Stimulated activated CD4-positive, alpha-beta T cell treated with anti-CD3 and anti-CD28 coated beads, Interleukin-1b, Interleukin-23, amount 100 ng/mL, for 24 hours (primary cell): ENCODE data around the gene UBC.
"Not testable (repeated sequence)": the region's sequence is repeated elsewhere in the genome, so short reads cannot be mapped to it uniquely, and the experiment has no call there.

Source experiments
- DNase-seq, 4 experiments: peaks; one replicate each; pipeline ENCODE4 v3.0.0-alpha.2; 2020; ENCODE audit warnings: low read depth in 4 of 4, low spot score in 1 of 4

Gene UBC

GRCh38 chr12:124916374-124917134 lies 2.1 kb upstream of the UBC start:
- DNase-seq = peak in 1 of 4 experiments; percentile 29

- DNase-seq = no peak
These were observed 1.1 kb upstream of the UBC start for GRCh38 chr12:124915239-124916236.

- DNase-seq = peak; percentile 83 to 95 (median 94)
These were observed 717 bp downstream of the UBC start for GRCh38 chr12:124913474-124914391.

- not testable (repeated sequence) for DNase-seq
These were observed 1.7 kb downstream of the UBC start for GRCh38 chr12:124912529-124913287.

- not testable (repeated sequence) for DNase-seq
These were observed 2.9 kb downstream of the UBC start for GRCh38 chr12:124911521-124911920.

- no peak for DNase-seq
These were observed 3.6 kb downstream of the UBC start for GRCh38 chr12:124910561-124911478.

- DNase-seq = no peak
These were observed 4.5 kb downstream of the UBC start for GRCh38 chr12:124909831-124910560.

- DNase-seq = peak; percentile 70 to 90 (median 82)
These were observed 7.7 kb downstream of the UBC start for GRCh38 chr12:124906606-124907261.

GRCh38 chr12:124904306-124905098 lies 9.9 kb downstream of the UBC start:
- DNase-seq = no peak

- no peak for DNase-seq
These were observed 11.5 kb downstream of the UBC start for GRCh38 chr12:124902916-124903315.

GRCh38 chr12:124901003-124901402 lies 13.4 kb downstream of the UBC start:
- no peak for DNase-seq

- not testable (repeated sequence) for DNase-seq
These were observed 14.1 kb downstream of the UBC start for GRCh38 chr12:124900345-124900795.

GRCh38 chr12:124898923-124899294 lies 15.5 kb downstream of the UBC start:
- DNase-seq = no peak

GRCh38 chr12:124898200-124898922 lies 16.1 kb downstream of the UBC start:
- DNase-seq = peak in 2 of 4 experiments; percentile 48 to 51

GRCh38 chr12:124896461-124896860 lies 18.0 kb downstream of the UBC start:
- no peak for DNase-seq

GRCh38 chr12:124893792-124894516 lies 20.5 kb downstream of the UBC start:
- DNase-seq = no peak
